Body of pancreas (tissue), 4 donors: Measurements from ENCODE around the gene SLC7A8. TPM values are rescaled to one million over a fixed set of nuclear protein-coding genes. Genes with fewer than 3 reads are reported as not detected.

Experiments used
- ATAC-seq: fragments of 150-250 bp; one replicate; pipeline ENCODE4 v1.9.1; 2016
- DNase-seq, 4 donors: peaks; one replicate each; pipeline ENCODE4 v3.0.0-alpha.2; 2019
- H3K27ac ChIP-seq, 4 donors: fragments of 200-600 bp; sonication (generic); 1 replicate in 3 of 4; 2 replicates in 1 of 4; pipeline versions ENCODE4 v1.5.1 to v1.6.1; 2016 to 2019; ENCODE audit warnings: mild to moderate bottlenecking in 1 of 4, mixed read lengths in 1 of 4, moderate library complexity in 1 of 4
- H3K27me3 ChIP-seq, 2 donors: fragments of 200-600 bp; sonication (generic); one replicate each; pipeline ENCODE4 v1.6.0; 2016; ENCODE audit warnings: mild to moderate bottlenecking in 1 of 2
- H3K36me3 ChIP-seq, 2 donors: fragments of 200-600 bp; sonication (generic); replicated peaks in 1 of 2; 2 replicates each; pipeline ENCODE4 v1.5.1; 2016; ENCODE audit warnings: low read depth in 2 of 2; ENCODE audit not compliant: insufficient read depth in 1 of 2
- H3K4me1 ChIP-seq: fragments of 200-600 bp; sonication (generic); one replicate; pipeline ENCODE4 v1.6.0; 2016
- H3K4me3 ChIP-seq, 2 donors: fragments of 200-600 bp; sonication (generic); 1 replicate in 1 of 2; 2 replicates in 1 of 2; pipeline ENCODE4 v1.5.1; 2016 to 2019
- H3K9me3 ChIP-seq, 3 donors: fragments of 200-600 bp; sonication (generic); 1 replicate in 2 of 3; 2 replicates in 1 of 3; pipeline ENCODE4 v1.5.1; 2016
- CTCF ChIP-seq, 7 experiments: fragments of 450-650 bp in 4 of 7; fragments of 200-600 bp in 3 of 7; sonication (generic) in 3 of 7; IDR thresholded peaks; one replicate each; pipeline ENCODE4 v1.5.1; 2016 to 2019; ENCODE audit warnings: antibody characterized with exemption in 7 of 7
- POLR2A ChIP-seq, 3 donors: fragments of 450-650 bp; IDR thresholded peaks; one replicate each; pipeline ENCODE4 v1.6.1; 2016; ENCODE audit warnings: antibody characterized with exemption in 3 of 3, mild to moderate bottlenecking in 2 of 3
- WGBS, 2 donors: methylation state at CpG; one replicate each; pipeline ENCODE4 v1.1.5; 2017; 5-methylcytosine and 5-hydroxymethylcytosine counted together
- intact Hi-C: fragments of 100-400 bp; cut with DNase I; formaldehyde crosslinking; loops from one replicate; pipeline ENCODE4 v1.15.1; 2023
- total RNA-seq, 2 donors: library from RNA; depleted of rRNA; stranded (reverse); fragments of >200 nt; gene quantifications; one replicate each; pipeline ENCODE4 v1.1.0, GENCODE V29; 2016

SLC7A8 gene
- total RNA-seq, 2 donors from 2014 or later = 17.8 to 18.2 TPM

- ATAC-seq (peak; percentile 88), DNase-seq (peak; percentile 94 to 98 (median 98))
- Histone ChIP-seq H3K27me3 (no peaks in the 10 kb centered on the region), H3K4me1 (peaks cover 40% of the 10 kb centered on the region), H3K4me3 (no peak overlapping the region), H3K27ac (peak overlapping the region; percentile 85 to 97 (median 89)), H3K9me3 (no peaks in the 10 kb centered on the region), H3K36me3 (no peaks in the 10 kb centered on the region)
- TF ChIP-seq POLR2A (IDR thresholded peaks at IDR 0.05) = peak; percentile 64 to 92 (median 83)
- peak in 1 of 7 experiments; percentile 3 for TF ChIP-seq CTCF (IDR thresholded peaks at IDR 0.05)
- WGBS, 2 donors = 30 to 36% methylated on average over 7 to 28 of the region's 28 CpGs
- intact Hi-C loops = no loop called here
These were observed 29.3 kb downstream of the SLC7A8 start for GRCh38 chr14:23153851-23154796.

DNA sequence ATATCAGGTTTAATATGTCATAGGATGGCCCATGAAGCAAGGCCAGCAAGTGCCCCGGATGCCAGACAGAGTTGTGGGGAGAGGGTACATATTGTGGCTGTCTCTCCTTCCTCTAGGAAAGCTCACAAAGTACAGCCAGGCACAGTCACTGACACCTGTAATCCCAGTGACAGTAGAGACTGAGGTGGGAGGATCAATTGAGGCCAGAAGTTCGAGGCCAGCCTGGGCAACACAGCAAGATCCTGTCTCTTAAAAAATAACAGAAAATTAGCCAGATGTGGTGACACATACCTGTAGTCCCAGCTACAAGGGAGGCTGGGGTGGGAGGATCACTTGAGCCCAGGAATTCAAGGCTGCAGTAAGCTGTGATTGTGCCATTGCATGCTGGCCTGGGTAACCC lies 32.1 kb downstream of the SLC7A8 start:
- H3K4me1 ChIP-seq = peaks cover 46% of the 10 kb centered on the region
- H3K27me3 ChIP-seq = no peaks in the 10 kb centered on the region
- H3K4me3 ChIP-seq = no peak overlapping the region
- H3K27ac ChIP-seq = no peak overlapping the region
- no peaks in the 10 kb centered on the region for H3K36me3 ChIP-seq
- no peaks in the 10 kb centered on the region for H3K9me3 ChIP-seq
- DNase-seq (no peak), ATAC-seq (no peak)
- TF ChIP-seq CTCF (IDR thresholded peaks at IDR 0.05) = no peak
- no peak for TF ChIP-seq POLR2A (IDR thresholded peaks at IDR 0.05)
- intact Hi-C loops = no loop called here
- whole genome bisulfite sequencing, 2 donors = 85 to 94% methylated on average over 2 of the region's 2 CpGs

- Histone ChIP-seq H3K27ac (no peak overlapping the region), H3K4me3 (no peak overlapping the region), H3K27me3 (no peaks in the 10 kb centered on the region), H3K36me3 (no peaks in the 10 kb centered on the region), H3K9me3 (no peaks in the 10 kb centered on the region), H3K4me1 (peaks cover 42% of the 10 kb centered on the region)
- TF ChIP-seq POLR2A (IDR thresholded peaks at IDR 0.05) (no peak), CTCF (IDR thresholded peaks at IDR 0.05) (no peak)
- DNase-seq (no peak), ATAC-seq (no peak)
- intact Hi-C loops = no loop called here
These were observed 33.7 kb downstream of the SLC7A8 start for GRCh38 chr14:23149745-23150144.

GRCh38 chr14:23148591-23149249 lies 34.7 kb downstream of the SLC7A8 start:
- no peak overlapping the region for H3K4me3 ChIP-seq
- no peaks in the 10 kb centered on the region for H3K27me3 ChIP-seq
- intact Hi-C loops = no loop called here
- TF ChIP-seq CTCF (IDR thresholded peaks at IDR 0.05) = no peak
- TF ChIP-seq POLR2A (IDR thresholded peaks at IDR 0.05) = no peak
- H3K9me3 ChIP-seq = no peaks in the 10 kb centered on the region
- H3K4me1 ChIP-seq = peaks cover 31% of the 10 kb centered on the region
- H3K36me3 ChIP-seq = no peaks in the 10 kb centered on the region
- WGBS, 2 donors = 91 to 95% methylated on average over 5 of the region's 5 CpGs
- no peak for DNase-seq
- ATAC-seq = no peak
- no peak overlapping the region for H3K27ac ChIP-seq
